Diencephalon (tissue), 1 donor: Measurements from ENCODE around the gene ODAM. TPM values are rescaled to one million over a fixed set of nuclear protein-coding genes. Genes with fewer than 3 reads are reported as not detected.

ENCODE experiments used
- total RNA-seq: library from RNA; depleted of rRNA; stranded (reverse); fragments of >200 nt; gene quantifications from one replicate; pipeline ENCODE4 v1.2.3, GENCODE V29; 2014

Gene ODAM, protein sequence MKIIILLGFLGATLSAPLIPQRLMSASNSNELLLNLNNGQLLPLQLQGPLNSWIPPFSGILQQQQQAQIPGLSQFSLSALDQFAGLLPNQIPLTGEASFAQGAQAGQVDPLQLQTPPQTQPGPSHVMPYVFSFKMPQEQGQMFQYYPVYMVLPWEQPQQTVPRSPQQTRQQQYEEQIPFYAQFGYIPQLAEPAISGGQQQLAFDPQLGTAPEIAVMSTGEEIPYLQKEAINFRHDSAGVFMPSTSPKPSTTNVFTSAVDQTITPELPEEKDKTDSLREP
- total RNA-seq: not detected

DNA sequence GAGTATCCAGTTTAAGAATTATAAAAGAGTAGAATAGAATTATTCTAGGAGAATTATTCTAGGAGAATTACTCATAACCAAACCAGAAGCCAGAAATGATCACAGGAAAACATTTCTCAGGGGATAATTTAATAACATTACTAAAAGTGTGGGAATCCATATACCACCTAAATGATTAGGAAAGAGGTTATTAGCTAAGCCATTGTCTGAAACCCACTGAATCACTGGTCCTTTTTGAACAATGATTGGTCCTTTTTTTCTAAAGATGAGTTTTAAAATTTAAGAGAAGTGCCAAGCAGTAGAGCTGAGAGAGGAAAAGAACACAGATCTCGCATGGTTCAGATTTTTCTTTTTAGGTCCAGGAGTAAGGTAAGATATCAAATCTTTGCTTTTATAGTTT, at the start of gene ODAM:
ODAM (plus strand) TSS at position 301 of the 400 bp plus-strand sequence. CDS start 819 bp downstream, outside the sequence.

DNA sequence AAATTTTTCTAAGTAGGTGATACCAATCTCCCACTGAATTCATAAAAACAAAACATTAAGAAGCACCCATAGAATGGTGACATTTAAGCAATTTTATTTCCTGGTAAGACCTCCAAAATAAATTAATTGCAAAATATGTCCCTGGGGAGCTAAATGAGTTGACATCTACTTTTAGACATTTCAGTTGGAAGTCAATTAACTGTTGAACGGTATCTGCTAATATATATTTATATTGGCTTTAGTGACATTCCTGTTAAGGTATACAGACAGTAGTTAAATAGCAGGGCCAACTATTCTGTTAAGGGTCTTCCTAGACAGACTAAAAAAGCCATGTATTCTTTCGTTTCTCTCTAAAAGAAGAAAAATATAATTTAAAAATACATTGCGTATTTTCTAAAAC, 41.6 kb upstream of the ODAM start, which contains the start of gene PRR27:
PRR27 (plus strand) TSS at position 301 of the 400 bp plus-strand sequence. CDS start 139 bp downstream, outside the sequence.

DNA sequence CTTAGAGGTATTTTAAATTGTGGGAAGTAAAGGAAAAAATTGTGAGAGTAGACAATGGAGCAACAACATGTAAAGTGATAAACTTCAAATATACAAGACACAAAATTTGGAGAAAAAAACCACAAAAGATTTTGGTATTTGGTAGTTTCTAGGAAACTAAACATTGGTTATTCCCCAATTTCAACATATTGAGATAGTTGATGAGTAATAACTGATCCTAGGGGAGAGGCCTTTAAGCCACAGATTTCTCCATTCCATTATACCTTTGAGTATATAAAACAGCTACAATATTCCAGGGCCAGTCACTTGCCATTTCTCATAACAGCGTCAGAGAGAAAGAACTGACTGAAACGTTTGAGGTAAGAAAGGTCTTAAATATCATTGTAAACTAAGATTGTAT, 30.3 kb downstream of the ODAM start, which contains the start of gene FDCSP:
FDCSP (plus strand) TSS at position 301 of the 400 bp plus-strand sequence. CDS start 5,071 bp downstream, outside the sequence.

DNA sequence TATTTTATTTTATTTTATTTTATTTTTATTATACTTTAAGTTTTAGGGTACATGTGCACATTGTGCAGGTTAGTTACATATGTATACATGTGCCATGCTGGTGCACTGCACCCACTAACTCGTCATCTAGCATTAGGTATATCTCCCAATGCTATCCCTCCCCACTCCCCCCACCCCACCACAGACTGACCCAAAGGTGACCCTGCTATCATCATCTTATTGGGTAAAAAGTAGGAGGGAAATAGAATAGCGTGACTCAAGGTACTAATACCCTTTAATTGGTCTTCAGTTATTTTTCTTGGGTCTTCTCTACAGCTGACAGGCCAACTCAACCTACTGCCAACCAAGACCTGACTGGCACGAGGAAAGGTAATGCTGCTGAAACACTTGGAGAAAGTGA, 46.8 kb downstream of the ODAM start, which contains the start of gene CSN3:
CSN3 (plus strand) TSS at position 301 of the 400 bp plus-strand sequence. CDS start 2,223 bp downstream, outside the sequence.

Other genes with a start within 250 kb of the ODAM start
- gene CSN2, start 230.0 kb upstream of the ODAM start, total RNA-seq: not detected
- gene STATH, start 199.8 kb upstream of the ODAM start, total RNA-seq: not detected
- gene HTN3, start 167.3 kb upstream of the ODAM start, total RNA-seq: not detected
- not detected for gene HTN1, start 145.3 kb upstream of the ODAM start, total RNA-seq
- not detected for gene PRR27, start 41.5 kb upstream of the ODAM start, total RNA-seq
- gene FDCSP, start 30.4 kb downstream of the ODAM start, total RNA-seq: not detected
- not detected for gene CSN3, start 46.9 kb downstream of the ODAM start, total RNA-seq
- not detected for gene CABS1, start 139.3 kb downstream of the ODAM start, total RNA-seq
- gene SMR3A, start 165.0 kb downstream of the ODAM start, total RNA-seq: not detected
- not detected for gene SMR3B, start 187.4 kb downstream of the ODAM start, total RNA-seq
- gene OPRPN, start 202.2 kb downstream of the ODAM start, total RNA-seq: not detected